Keratinocyte (primary cell): ENCODE results near the gene PTP4A2. TPM values are rescaled to one million over a fixed set of nuclear protein-coding genes. Genes with fewer than 3 reads are reported as not detected.

ENCODE experiments used
- DNase-seq: peaks from one replicate; pipeline ENCODE4 v3.0.0-alpha.2; 2011; ENCODE audit warnings: low read depth, missing footprints, low spot score
- FAIRE-seq: peaks from 2 replicates; lab custom pipeline; 2011; peaks lifted over from hg19 to GRCh38; lab: Jason Lieb, UNC
- H2AFZ ChIP-seq: 2 replicates; pipeline ENCODE4 v1.6.0; 2012; ENCODE audit warnings: low read length, control low read depth, inconsistent platforms; ENCODE audit not compliant: control insufficient read depth
- H3K27ac ChIP-seq: 2 replicates; pipeline ENCODE4 v1.5.1; 2011; ENCODE audit warnings: low read length; ENCODE audit not compliant: control insufficient read depth, insufficient read depth
- H3K27me3 ChIP-seq: 3 replicates; pipeline ENCODE4 v1.6.0; 2011; ENCODE audit warnings: low read length; ENCODE audit not compliant: control insufficient read depth, insufficient read depth; ENCODE audit errors: extremely low read depth
- H3K36me3 ChIP-seq, 2 experiments: 2 replicates in 1 of 2; 3 replicates in 1 of 2; pipeline ENCODE4 v1.5.1; 2011; ENCODE audit warnings: low read length in 2 of 2, mild to moderate bottlenecking in 1 of 2; ENCODE audit not compliant: control insufficient read depth in 2 of 2, insufficient read depth in 2 of 2; ENCODE audit errors: extremely low read depth in 1 of 2
- H3K4me1 ChIP-seq: 3 replicates; pipeline ENCODE4 v1.5.1; 2011; ENCODE audit warnings: low read length; ENCODE audit not compliant: control insufficient read depth, insufficient read depth; ENCODE audit errors: extremely low read depth
- H3K4me2 ChIP-seq: 3 replicates; pipeline ENCODE4 v1.6.0; 2011; ENCODE audit warnings: low read depth, low read length; ENCODE audit not compliant: control insufficient read depth, insufficient read depth; ENCODE audit errors: extremely low read depth
- H3K4me3 ChIP-seq, 3 experiments: fragments of 200-600 bp in 1 of 3; sonication (generic) in 1 of 3; 2 replicates in 2 of 3; 3 replicates in 1 of 3; pipeline ENCODE4 v1.5.1; 2011 to 2016; ENCODE audit warnings: low read length in 3 of 3, mild to moderate bottlenecking in 3 of 3, control low read depth in 2 of 3, inconsistent platforms in 1 of 3, low read depth in 1 of 3, mixed read lengths in 1 of 3, mixed run types in 1 of 3, moderate library complexity in 1 of 3; ENCODE audit not compliant: control insufficient read depth in 2 of 3, insufficient read depth in 2 of 3; ENCODE audit errors: extremely low read depth in 1 of 3
- H3K79me2 ChIP-seq: 2 replicates; pipeline ENCODE4 v1.6.0; 2012; ENCODE audit warnings: low read length; ENCODE audit not compliant: control insufficient read depth, insufficient read depth
- H3K9ac ChIP-seq: 3 replicates; pipeline ENCODE4 v1.6.0; 2011; ENCODE audit warnings: low read length; ENCODE audit not compliant: control insufficient read depth, insufficient read depth; ENCODE audit errors: extremely low read depth
- H3K9me1 ChIP-seq: 3 replicates; pipeline ENCODE4 v1.6.0; 2011; ENCODE audit warnings: low read length; ENCODE audit not compliant: control insufficient read depth, insufficient read depth; ENCODE audit errors: extremely low read depth
- H3K9me3 ChIP-seq: 2 replicates; pipeline ENCODE4 v1.5.1; 2012; ENCODE audit warnings: low read depth, low read length; ENCODE audit not compliant: control insufficient read depth
- H4K20me1 ChIP-seq: 3 replicates; pipeline ENCODE4 v1.6.0; 2011; ENCODE audit warnings: low read length; ENCODE audit not compliant: control insufficient read depth, insufficient read depth; ENCODE audit errors: extremely low read depth
- CTCF ChIP-seq, 3 experiments: IDR thresholded peaks in 1 of 3; conservative IDR thresholded peaks in 1 of 3; optimal IDR thresholded peaks in 1 of 3; 2 replicates in 2 of 3; 3 replicates in 1 of 3; pipeline versions ENCODE3 to v1.5.1; 2011; ENCODE audit warnings: low read length in 3 of 3, mild to moderate bottlenecking in 3 of 3, moderate library complexity in 2 of 3, control low read depth in 1 of 3, inconsistent platforms in 1 of 3; ENCODE audit not compliant: insufficient read depth in 2 of 3; ENCODE audit errors: extremely low read depth in 1 of 3
- EZH2 ChIP-seq: IDR thresholded peaks from one replicate; pipeline ENCODE4 v1.6.1; 2012; ENCODE audit warnings: inconsistent platforms, mild to moderate bottlenecking, low read length, moderate library complexity
- dilution Hi-C: fragments of 300-500 bp; cut with MboI; formaldehyde crosslinking; loops from one replicate; pipeline ENCODE4 v1.7.0; 2020; ENCODE audit warnings: low sequenced_read_pairs; ENCODE audit not compliant: extremely low pct_ligation_motif_present
- polyA plus RNA-seq, 5 experiments: library from polyadenylated mRNA; depleted of rRNA in 3 of 5; stranded (reverse) in 3 of 5; stranded (forward) in 1 of 5; unstranded in 1 of 5; fragments of >200 nt; gene quantifications; 1 replicate in 1 of 5; 2 replicates in 3 of 5; 3 replicates in 1 of 5; pipeline versions ENCODE4 v1.2.1 to v1.2.3, GENCODE V29; 2011 to 2012; ENCODE audit warnings: missing spikeins in 2 of 5, low read depth in 1 of 5, low replicate concordance in 1 of 5

The PTP4A2 gene
- polyA plus RNA-seq, 1 donor (not counting 4 experiments of a cell fraction or from before 2014, with no cell fraction given): 368 TPM

- Histone ChIP-seq H3K4me3 (no peak overlapping the region), H3K27me3 (no peaks in the 10 kb centered on the region), H3K79me2 (peaks cover 36% of the 10 kb centered on the region), H3K4me2 (no peak overlapping the region), H3K9me1 (no peaks in the 10 kb centered on the region), H2AFZ (no peak overlapping the region), H3K9me3 (no peaks in the 10 kb centered on the region), H3K9ac (no peak overlapping the region), H3K4me1 (peaks cover 3% of the 10 kb centered on the region), H3K36me3 (peaks cover 29 to 31% of the 10 kb centered on the region in 2 experiments), H4K20me1 (no peaks in the 10 kb centered on the region), H3K27ac (no peak overlapping the region)
- TF ChIP-seq EZH2: no peak
- no peak for TF ChIP-seq CTCF (optimal IDR thresholded peaks at IDR 0.05 in 1 of 3, IDR thresholded peaks at IDR 0.05 in 1 of 3, conservative IDR thresholded peaks at IDR 0.05 in 1 of 3; ENCODE audit: extremely low read depth in 1 of 3, insufficient read depth in 2 of 3, low read length in 3 of 3)
- DNase-seq: no peak
- dilution Hi-C loops: no loop called here
- no peak for FAIRE-seq
Measured at GRCh38 chr1:31909691-31910090, 28.5 kb downstream of the PTP4A2 start.

- Histone ChIP-seq H3K9me1 (no peaks in the 10 kb centered on the region), H3K4me1 (peaks cover 3% of the 10 kb centered on the region), H3K9me3 (no peaks in the 10 kb centered on the region), H3K27ac (no peak overlapping the region), H4K20me1 (no peaks in the 10 kb centered on the region), H3K9ac (no peak overlapping the region), H3K27me3 (no peaks in the 10 kb centered on the region), H2AFZ (no peak overlapping the region), H3K36me3 (peaks cover 20 to 25% of the 10 kb centered on the region in 2 experiments), H3K4me2 (no peak overlapping the region), H3K79me2 (peaks cover 7% of the 10 kb centered on the region), H3K4me3 (no peak overlapping the region)
- FAIRE-seq: no peak
- TF ChIP-seq EZH2: no peak
- no peak for TF ChIP-seq CTCF (optimal IDR thresholded peaks at IDR 0.05 in 1 of 3, IDR thresholded peaks at IDR 0.05 in 1 of 3, conservative IDR thresholded peaks at IDR 0.05 in 1 of 3; ENCODE audit: extremely low read depth in 1 of 3, insufficient read depth in 2 of 3, low read length in 3 of 3)
- dilution Hi-C loops: no loop called here
- DNase-seq: no peak
Measured at GRCh38 chr1:31906557-31906956, 31.6 kb downstream of the PTP4A2 start.
